GM23338 (cell line): Measurements from ENCODE around the gene GHR. TPM values are rescaled to one million over a fixed set of nuclear protein-coding genes. Genes with fewer than 3 reads are reported as not detected.

Source experiments
- ATAC-seq: fragments of 200-7000 bp; cut with Tn5 transposase; 3 replicates; pipeline ENCODE4 v1.9.1; 2020
- DNase-seq: peaks from one replicate; pipeline ENCODE4 v3.0.0-alpha.2; 2015; ENCODE audit warnings: low spot score
- H2AFZ ChIP-seq: fragments of 200-600 bp; sonication (generic); 2 replicates; pipeline ENCODE4 v1.8.0; 2016; ENCODE audit warnings: antibody characterized with exemption, mild to moderate bottlenecking, moderate library complexity
- H3F3A ChIP-seq: fragments of 200-600 bp; sonication (generic); replicated peaks from 2 replicates; pipeline ENCODE4 v1.8.0; 2017; ENCODE audit warnings: antibody characterized with exemption, mixed run types, low read depth
- H3K27ac ChIP-seq: fragments of 200-600 bp; sonication (generic); 2 replicates; pipeline ENCODE4 v1.6.1; 2016; ENCODE audit warnings: low read depth
- H3K27me3 ChIP-seq: fragments of 200-600 bp; sonication (generic); 2 replicates; pipeline ENCODE4 v1.8.0; 2016; ENCODE audit warnings: mild to moderate bottlenecking, mixed run types, moderate library complexity; ENCODE audit not compliant: insufficient read depth
- H3K36me3 ChIP-seq: fragments of 200-600 bp; sonication (generic); 2 replicates; pipeline ENCODE4 v1.8.0; 2016; ENCODE audit warnings: mild to moderate bottlenecking; ENCODE audit not compliant: insufficient read depth
- H3K4me1 ChIP-seq: fragments of 200-600 bp; sonication (generic); 2 replicates; pipeline ENCODE4 v1.8.0; 2016; ENCODE audit warnings: mild to moderate bottlenecking, moderate library complexity; ENCODE audit not compliant: insufficient read depth
- H3K4me2 ChIP-seq: fragments of 200-600 bp; sonication (generic); 2 replicates; pipeline ENCODE4 v1.7.1; 2017; ENCODE audit warnings: mixed run types
- H3K4me3 ChIP-seq: fragments of 200-600 bp; sonication (generic); 2 replicates; pipeline ENCODE4 v1.6.1; 2016; ENCODE audit warnings: mixed run types
- H3K79me2 ChIP-seq: fragments of 200-600 bp; sonication (generic); replicated peaks from 2 replicates; pipeline ENCODE4 v1.8.0; 2017; ENCODE audit warnings: mild to moderate bottlenecking; ENCODE audit not compliant: insufficient read depth
- H3K9me2 ChIP-seq: fragments of 200-600 bp; sonication (generic); 2 replicates; pipeline ENCODE4 v1.8.0; 2017; ENCODE audit not compliant: insufficient read depth
- H4K20me1 ChIP-seq: fragments of 200-600 bp; sonication (generic); replicated peaks from 2 replicates; pipeline ENCODE4 v1.8.0; 2017; ENCODE audit warnings: mild to moderate bottlenecking; ENCODE audit not compliant: insufficient read depth
- H3K27ac Mint-ChIP-seq: 2 replicates; pipeline ENCODE4 v1.8.0; 2020; ENCODE audit warnings: inconsistent platforms, mild to moderate bottlenecking, moderate library complexity, mixed read lengths
- H3K27me3 Mint-ChIP-seq: 3 replicates; pipeline ENCODE4 v1.8.0; 2022; ENCODE audit warnings: low read depth, mild to moderate bottlenecking, moderate library complexity, mixed read lengths, inconsistent platforms; ENCODE audit not compliant: insufficient read depth, poor library complexity
- H3K36me3 Mint-ChIP-seq: 3 replicates; pipeline ENCODE4 v1.8.0; 2021; ENCODE audit warnings: low read depth, mild to moderate bottlenecking, inconsistent platforms, moderate library complexity, mixed read lengths
- H3K4me1 Mint-ChIP-seq: 3 replicates; pipeline ENCODE4 v1.8.0; 2020; ENCODE audit warnings: mild to moderate bottlenecking, inconsistent platforms, mixed read lengths
- H3K4me3 Mint-ChIP-seq: 3 replicates; pipeline ENCODE4 v1.8.0; 2021; ENCODE audit warnings: moderate library complexity, mild to moderate bottlenecking, inconsistent platforms, mixed read lengths
- H3K9me3 Mint-ChIP-seq: 3 replicates; pipeline ENCODE4 v1.8.0; 2020; ENCODE audit warnings: moderate library complexity, mild to moderate bottlenecking, inconsistent platforms, mixed read lengths
- CREB1 ChIP-seq: fragments of 250-450 bp; sonication (Bioruptor Pico); IDR thresholded peaks from 2 replicates; pipeline ENCODE4 v1.5.0; 2020; ENCODE audit warnings: low read depth, mild to moderate bottlenecking, moderate library complexity
- EZH2 ChIP-seq: fragments of 200-600 bp; sonication (generic); IDR thresholded peaks from one replicate; pipeline ENCODE4 v1.8.0; 2017; ENCODE audit warnings: antibody characterized with exemption, mild to moderate bottlenecking, low read depth; ENCODE audit not compliant: unreplicated experiment
- EZH2phosphoT487 ChIP-seq: fragments of 200-600 bp; sonication (generic); IDR thresholded peaks from one replicate; pipeline ENCODE4 v1.8.1; 2018; ENCODE audit warnings: antibody characterized with exemption; ENCODE audit not compliant: unreplicated experiment
- NANOG ChIP-seq: IDR thresholded peaks from 2 replicates; pipeline ENCODE4 v1.6.1; 2016; ENCODE audit warnings: antibody characterized with exemption, borderline replicate concordance
- POLR2AphosphoS5 ChIP-seq: IDR thresholded peaks from 2 replicates; pipeline ENCODE4 v1.6.1; 2016; ENCODE audit warnings: antibody characterized with exemption, low read depth
- polyA plus RNA-seq: library from polyadenylated mRNA; unstranded; fragments of >200 nt; fragmentation: Nextera tagmentation; extraction: Ambion mirVana; gene quantifications from 2 replicates; pipeline ENCODE4 v1.2.1, GENCODE V29; 2016
- total RNA-seq: library from RNA; depleted of rRNA; stranded (reverse); fragments of >200 nt; shearing (Covaris generic); gene quantifications from 2 replicates; pipeline ENCODE4 v1.2.3, GENCODE V29; 2014
- TF ChIP-seq, protein P1 (sequence below): fragments of 250-450 bp; sonication (Bioruptor Pico); IDR thresholded peaks from 2 replicates; pipeline ENCODE4 v1.5.0; 2020; ENCODE audit warnings: mild to moderate bottlenecking, moderate library complexity
- TF ChIP-seq, protein P2 (sequence below), 2 experiments: fragments of 200-600 bp in 1 of 2; sonication (generic) in 1 of 2; conservative IDR thresholded peaks; 2 replicates each; pipeline versions ENCODE4 v1.5.1 to v1.6.1; 2016 to 2017; ENCODE audit warnings: antibody characterized with exemption in 2 of 2, low read depth in 2 of 2, mild to moderate bottlenecking in 2 of 2, moderate library complexity in 1 of 2
- TF ChIP-seq, protein P3 (sequence below): IDR thresholded peaks from 2 replicates; pipeline ENCODE4 v1.6.1; 2016; ENCODE audit warnings: antibody characterized with exemption

The GHR gene
- total and polyA plus RNA-seq, 2 experiments from 2014 or later: 0.21 to 1.9 TPM

DNA sequence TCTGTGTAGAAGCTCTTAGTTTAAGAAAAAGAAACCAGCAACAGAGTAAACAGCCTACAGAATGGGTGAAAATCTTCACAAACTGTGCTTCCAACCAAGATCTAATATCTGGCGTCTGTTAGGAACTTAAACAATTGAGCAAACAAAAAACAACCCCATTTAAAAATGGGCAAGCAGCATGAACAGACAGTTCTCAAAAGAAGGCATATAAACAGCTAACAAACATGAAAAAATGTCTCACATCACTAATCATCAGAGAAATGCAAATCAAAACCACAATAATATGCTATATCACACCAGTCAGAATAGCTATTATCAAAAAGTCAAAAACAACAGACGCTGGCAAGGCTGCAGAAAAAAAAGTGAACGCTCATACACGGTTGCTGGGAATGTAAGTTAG is 249.7 kb downstream of the GHR start (continued):
- TF ChIP-seq, protein P1, sequence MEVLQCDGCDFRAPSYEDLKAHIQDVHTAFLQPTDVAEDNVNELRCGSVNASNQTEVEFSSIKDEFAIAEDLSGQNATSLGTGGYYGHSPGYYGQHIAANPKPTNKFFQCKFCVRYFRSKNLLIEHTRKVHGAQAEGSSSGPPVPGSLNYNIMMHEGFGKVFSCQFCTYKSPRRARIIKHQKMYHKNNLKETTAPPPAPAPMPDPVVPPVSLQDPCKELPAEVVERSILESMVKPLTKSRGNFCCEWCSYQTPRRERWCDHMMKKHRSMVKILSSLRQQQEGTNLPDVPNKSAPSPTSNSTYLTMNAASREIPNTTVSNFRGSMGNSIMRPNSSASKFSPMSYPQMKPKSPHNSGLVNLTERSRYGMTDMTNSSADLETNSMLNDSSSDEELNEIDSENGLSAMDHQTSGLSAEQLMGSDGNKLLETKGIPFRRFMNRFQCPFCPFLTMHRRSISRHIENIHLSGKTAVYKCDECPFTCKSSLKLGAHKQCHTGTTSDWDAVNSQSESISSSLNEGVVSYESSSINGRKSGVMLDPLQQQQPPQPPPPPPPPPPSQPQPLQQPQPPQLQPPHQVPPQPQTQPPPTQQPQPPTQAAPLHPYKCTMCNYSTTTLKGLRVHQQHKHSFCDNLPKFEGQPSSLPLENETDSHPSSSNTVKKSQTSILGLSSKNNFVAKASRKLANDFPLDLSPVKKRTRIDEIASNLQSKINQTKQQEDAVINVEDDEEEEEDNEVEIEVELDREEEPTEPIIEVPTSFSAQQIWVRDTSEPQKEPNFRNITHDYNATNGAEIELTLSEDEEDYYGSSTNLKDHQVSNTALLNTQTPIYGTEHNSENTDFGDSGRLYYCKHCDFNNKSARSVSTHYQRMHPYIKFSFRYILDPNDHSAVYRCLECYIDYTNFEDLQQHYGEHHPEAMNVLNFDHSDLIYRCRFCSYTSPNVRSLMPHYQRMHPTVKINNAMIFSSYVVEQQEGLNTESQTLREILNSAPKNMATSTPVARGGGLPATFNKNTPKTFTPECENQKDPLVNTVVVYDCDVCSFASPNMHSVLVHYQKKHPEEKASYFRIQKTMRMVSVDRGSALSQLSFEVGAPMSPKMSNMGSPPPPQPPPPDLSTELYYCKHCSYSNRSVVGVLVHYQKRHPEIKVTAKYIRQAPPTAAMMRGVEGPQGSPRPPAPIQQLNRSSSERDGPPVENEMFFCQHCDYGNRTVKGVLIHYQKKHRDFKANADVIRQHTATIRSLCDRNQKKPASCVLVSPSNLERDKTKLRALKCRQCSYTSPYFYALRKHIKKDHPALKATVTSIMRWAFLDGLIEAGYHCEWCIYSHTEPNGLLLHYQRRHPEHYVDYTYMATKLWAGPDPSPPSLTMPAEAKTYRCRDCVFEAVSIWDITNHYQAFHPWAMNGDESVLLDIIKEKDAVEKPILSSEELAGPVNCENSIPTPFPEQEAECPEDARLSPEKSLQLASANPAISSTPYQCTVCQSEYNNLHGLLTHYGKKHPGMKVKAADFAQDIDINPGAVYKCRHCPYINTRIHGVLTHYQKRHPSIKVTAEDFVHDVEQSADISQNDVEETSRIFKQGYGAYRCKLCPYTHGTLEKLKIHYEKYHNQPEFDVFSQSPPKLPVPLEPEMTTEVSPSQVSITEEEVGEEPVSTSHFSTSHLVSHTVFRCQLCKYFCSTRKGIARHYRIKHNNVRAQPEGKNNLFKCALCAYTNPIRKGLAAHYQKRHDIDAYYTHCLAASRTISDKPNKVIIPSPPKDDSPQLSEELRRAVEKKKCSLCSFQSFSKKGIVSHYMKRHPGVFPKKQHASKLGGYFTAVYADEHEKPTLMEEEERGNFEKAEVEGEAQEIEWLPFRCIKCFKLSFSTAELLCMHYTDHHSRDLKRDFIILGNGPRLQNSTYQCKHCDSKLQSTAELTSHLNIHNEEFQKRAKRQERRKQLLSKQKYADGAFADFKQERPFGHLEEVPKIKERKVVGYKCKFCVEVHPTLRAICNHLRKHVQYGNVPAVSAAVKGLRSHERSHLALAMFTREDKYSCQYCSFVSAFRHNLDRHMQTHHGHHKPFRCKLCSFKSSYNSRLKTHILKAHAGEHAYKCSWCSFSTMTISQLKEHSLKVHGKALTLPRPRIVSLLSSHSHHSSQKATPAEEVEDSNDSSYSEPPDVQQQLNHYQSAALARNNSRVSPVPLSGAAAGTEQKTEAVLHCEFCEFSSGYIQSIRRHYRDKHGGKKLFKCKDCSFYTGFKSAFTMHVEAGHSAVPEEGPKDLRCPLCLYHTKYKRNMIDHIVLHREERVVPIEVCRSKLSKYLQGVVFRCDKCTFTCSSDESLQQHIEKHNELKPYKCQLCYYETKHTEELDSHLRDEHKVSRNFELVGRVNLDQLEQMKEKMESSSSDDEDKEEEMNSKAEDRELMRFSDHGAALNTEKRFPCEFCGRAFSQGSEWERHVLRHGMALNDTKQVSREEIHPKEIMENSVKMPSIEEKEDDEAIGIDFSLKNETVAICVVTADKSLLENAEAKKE: no peak
- TF ChIP-seq, protein P2, sequence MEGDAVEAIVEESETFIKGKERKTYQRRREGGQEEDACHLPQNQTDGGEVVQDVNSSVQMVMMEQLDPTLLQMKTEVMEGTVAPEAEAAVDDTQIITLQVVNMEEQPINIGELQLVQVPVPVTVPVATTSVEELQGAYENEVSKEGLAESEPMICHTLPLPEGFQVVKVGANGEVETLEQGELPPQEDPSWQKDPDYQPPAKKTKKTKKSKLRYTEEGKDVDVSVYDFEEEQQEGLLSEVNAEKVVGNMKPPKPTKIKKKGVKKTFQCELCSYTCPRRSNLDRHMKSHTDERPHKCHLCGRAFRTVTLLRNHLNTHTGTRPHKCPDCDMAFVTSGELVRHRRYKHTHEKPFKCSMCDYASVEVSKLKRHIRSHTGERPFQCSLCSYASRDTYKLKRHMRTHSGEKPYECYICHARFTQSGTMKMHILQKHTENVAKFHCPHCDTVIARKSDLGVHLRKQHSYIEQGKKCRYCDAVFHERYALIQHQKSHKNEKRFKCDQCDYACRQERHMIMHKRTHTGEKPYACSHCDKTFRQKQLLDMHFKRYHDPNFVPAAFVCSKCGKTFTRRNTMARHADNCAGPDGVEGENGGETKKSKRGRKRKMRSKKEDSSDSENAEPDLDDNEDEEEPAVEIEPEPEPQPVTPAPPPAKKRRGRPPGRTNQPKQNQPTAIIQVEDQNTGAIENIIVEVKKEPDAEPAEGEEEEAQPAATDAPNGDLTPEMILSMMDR (conservative IDR thresholded peaks at IDR 0.05; ENCODE audit: low read depth in 2 of 2): no peak
- TF ChIP-seq, protein P3, sequence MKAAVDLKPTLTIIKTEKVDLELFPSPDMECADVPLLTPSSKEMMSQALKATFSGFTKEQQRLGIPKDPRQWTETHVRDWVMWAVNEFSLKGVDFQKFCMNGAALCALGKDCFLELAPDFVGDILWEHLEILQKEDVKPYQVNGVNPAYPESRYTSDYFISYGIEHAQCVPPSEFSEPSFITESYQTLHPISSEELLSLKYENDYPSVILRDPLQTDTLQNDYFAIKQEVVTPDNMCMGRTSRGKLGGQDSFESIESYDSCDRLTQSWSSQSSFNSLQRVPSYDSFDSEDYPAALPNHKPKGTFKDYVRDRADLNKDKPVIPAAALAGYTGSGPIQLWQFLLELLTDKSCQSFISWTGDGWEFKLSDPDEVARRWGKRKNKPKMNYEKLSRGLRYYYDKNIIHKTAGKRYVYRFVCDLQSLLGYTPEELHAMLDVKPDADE: no peak
- TF ChIP-seq EZH2phosphoT487 (no peak), NANOG (no peak), POLR2AphosphoS5 (no peak)

DNA sequence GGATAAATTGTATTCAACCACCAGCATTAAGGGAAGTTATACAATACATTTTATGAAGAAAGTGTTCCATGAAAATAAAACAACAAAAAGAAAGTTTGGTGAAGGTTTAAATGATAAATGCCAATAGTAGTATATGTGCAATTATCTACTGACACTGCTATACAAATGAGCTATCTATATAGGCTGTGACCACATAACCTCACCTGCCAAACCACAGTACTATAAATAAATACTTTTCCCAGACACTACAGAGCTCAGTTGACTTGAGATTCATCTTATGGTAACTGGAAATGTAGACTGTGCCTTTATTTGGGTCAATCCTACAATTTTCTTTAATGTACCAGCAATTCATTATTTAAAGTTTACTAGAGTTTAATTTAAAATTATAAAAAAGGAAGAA is 252.4 kb downstream of the GHR start:
- Histone ChIP-seq H3K9me2 (0 out of 2 replicates have a peak, but pooled peaks cover 4% of the 10 kb centered on the region), H4K20me1 (no peaks in the 10 kb centered on the region), H2AFZ (no peak overlapping the region), H3K4me3 (no peak overlapping the region), H3K27me3 (no peaks in the 10 kb centered on the region), H3K79me2 (no peaks in the 10 kb centered on the region), H3K4me2 (no peak overlapping the region), H3K27ac (no peak overlapping the region), H3K4me1 (no peaks in the 10 kb centered on the region), H3F3A (no peaks in the 10 kb centered on the region), H3K36me3 (no peaks in the 10 kb centered on the region; the same call in 1 of the 2 replicates)
- H3K27me3 Mint-ChIP-seq: no peaks in the 10 kb centered on the region
- no peak overlapping the region for H3K4me3 Mint-ChIP-seq
- ATAC-seq (no peak), DNase-seq (no peak)
- H3K4me1 Mint-ChIP-seq: no peaks in the 10 kb centered on the region
- H3K36me3 Mint-ChIP-seq: no peaks in the 10 kb centered on the region
- no peak overlapping the region for H3K27ac Mint-ChIP-seq
- peaks cover 24% of the 10 kb centered on the region for H3K9me3 Mint-ChIP-seq
- TF ChIP-seq, protein P2 (conservative IDR thresholded peaks at IDR 0.05; ENCODE audit: low read depth in 2 of 2): no peak
- TF ChIP-seq CREB1 (CRISPR knock-in tag) (no peak), EZH2 (no peak)
